DMS153 treated with DMSO at 0.1 percent for 48 hours (cell line): ENCODE measurements around the gene CDO1.

Source experiments
- DNase-seq: peaks from one replicate; lab custom pipeline; 2025; ENCODE audit not compliant: unreplicated experiment; lab: John Stamatoyannopoulos, UW

Gene CDO1

GRCh38 chr5:115788440-115788839 is 28.0 kb downstream of the CDO1 start:
- DNase-seq, result no peak

GRCh38 chr5:115787426-115787825 is 29.0 kb downstream of the CDO1 start:
- DNase-seq, result no peak

- no peak for DNase-seq
Measured at GRCh38 chr5:115785381-115786065, 30.9 kb downstream of the CDO1 start.

GRCh38 chr5:115778417-115778816 is 38.0 kb downstream of the CDO1 start:
- no peak for DNase-seq

- DNase-seq, result no peak
Measured at GRCh38 chr5:115776989-115777388, 39.5 kb downstream of the CDO1 start.

GRCh38 chr5:115775999-115776398 is 40.5 kb downstream of the CDO1 start:
- no peak for DNase-seq

- no peak for DNase-seq
Measured at GRCh38 chr5:115774684-115775083, 41.8 kb downstream of the CDO1 start.

GRCh38 chr5:115772731-115773475 is 43.6 kb downstream of the CDO1 start:
- no peak for DNase-seq

- no peak for DNase-seq
Measured at GRCh38 chr5:115770466-115770865, 46.0 kb downstream of the CDO1 start.

- no peak for DNase-seq
Measured at GRCh38 chr5:115767424-115767823, 49.0 kb downstream of the CDO1 start.

GRCh38 chr5:115766608-115767007 is 49.9 kb downstream of the CDO1 start:
- no peak for DNase-seq

- no peak for DNase-seq
Measured at GRCh38 chr5:115758356-115758755, 58.1 kb downstream of the CDO1 start.

GRCh38 chr5:115755675-115756074 is 60.8 kb downstream of the CDO1 start:
- no peak for DNase-seq
